Esophagus mucosa (tissue), 1 donor: ENCODE data around the gene EYA4. TPM values are rescaled to one million over a fixed set of nuclear protein-coding genes. Genes with fewer than 3 reads are reported as not detected.
"Not testable (repeated sequence)": the region's sequence is repeated elsewhere in the genome, so short reads cannot be mapped to it uniquely, and the experiment has no call there.

Source experiments
- ATAC-seq: fragments of 200-7000 bp; cut with Tn5 transposase; one replicate; pipeline ENCODE4 v1.9.1; 2020
- total RNA-seq: library from RNA; stranded (reverse); gene quantifications from one replicate; pipeline ENCODE4 v1.2.4, GENCODE V29; 2023
- donor health status: DM: yes; HTN: yes; CAD: no.

The EYA4 gene
- total RNA-seq, 1 donor from 2014 or later, result 0.20 TPM

DNA sequence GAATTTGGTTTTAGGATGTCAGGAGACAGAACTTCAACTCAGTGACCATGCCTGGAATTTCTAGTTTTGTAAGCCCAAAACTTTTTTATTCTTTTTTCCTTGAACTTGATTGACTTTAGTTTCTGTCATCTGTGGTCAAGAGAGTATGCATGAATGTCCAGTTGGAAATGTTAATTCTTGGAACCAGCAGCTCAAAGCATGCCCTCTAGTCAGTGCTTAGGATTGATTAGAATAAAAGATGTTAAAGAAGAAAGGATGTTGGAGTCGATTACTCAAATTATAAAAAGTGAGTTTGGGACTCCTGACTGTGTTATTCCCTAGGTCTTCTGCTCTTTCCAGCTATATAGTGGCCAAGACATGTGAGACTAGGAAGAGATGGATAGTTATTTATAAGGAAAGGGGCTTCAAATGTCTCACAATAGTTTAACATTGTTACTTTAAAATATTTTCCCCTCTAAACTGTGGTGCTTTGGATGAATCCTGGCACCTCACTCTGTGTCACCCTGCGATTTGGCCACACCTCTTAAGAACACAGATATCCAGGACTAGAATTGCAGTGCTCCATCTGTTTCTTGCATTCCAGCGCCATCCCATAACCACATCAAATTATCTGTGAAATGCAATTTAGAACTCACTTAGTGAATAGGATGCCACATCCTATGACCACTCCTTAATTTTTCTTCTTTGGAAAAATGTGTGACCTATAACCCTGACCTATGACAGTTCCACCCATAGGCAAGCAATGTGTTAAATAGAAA is 298.5 kb downstream of the EYA4 start:
- no peak for ATAC-seq

DNA sequence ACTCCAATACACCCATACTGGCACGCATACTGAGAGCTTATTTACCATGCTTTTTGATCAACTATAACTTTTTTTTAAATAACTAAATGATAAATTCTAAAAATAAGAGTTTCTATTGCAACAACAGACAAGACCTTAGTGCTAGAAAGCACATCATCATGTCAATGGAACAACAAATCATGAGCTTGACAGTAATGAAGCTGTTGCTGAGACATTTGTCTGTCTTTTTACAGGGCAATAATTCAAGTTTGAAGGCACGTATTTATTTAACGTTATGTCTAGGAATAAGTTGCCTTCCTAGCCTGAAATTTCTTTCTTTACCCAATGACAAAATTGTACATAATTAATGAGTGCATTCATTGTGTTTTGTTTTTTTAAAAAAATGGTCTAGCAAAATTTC is 299.2 kb downstream of the EYA4 start:
- ATAC-seq, result no peak

DNA sequence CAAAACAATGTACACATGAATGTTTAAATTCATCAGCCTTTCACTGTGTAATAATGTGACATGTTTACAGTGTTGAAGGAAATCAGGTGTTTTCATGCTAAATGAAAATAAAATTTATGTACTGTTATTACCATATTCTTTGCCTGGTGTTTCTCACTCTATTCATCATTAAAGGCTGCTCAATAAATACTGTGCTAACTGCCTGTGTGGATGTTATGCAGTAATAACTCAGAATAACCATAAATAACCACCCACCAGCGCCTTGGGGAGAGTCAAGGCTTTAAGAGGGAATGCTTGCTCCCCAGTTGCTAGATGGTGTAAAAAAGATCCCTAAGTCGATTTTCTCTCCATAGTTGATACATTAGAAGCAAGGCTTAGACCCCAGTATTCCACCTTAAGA is 299.9 kb downstream of the EYA4 start:
- no peak for ATAC-seq

DNA sequence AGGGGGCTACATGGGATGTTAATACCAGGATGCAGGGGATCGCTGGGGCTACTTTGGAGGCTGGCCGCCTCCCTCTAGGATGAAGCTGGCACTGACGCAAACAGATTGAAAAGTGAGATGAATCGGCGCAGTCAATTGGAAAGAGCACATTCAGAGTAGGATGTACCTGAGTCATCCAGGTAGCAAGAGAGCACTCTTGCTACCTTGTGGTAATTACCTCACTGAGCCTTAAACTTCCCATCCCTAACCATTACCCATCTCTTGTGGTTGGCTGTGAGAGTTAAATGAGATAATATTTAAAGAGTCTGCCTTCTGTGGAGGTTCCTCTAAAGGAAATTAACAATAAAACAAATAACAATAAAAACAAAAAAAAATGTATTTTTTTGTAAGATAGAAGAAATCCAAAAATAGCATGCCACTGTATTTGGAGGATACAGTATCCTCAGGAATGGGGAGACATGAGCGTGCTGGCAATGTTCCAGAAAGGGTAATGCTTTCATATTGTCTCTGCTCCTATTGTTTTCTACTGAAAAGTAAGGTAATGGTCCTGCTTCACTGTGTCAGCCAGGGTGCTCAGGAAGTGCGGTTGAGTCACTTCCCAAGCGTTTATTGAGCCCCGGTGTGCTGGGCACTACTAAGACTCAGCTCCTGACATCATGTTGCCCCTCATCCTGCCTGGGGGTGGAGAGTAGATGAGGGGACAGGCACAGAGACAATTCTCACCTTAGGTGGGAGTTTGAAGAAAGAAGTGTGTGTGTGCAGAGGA is 301.1 kb downstream of the EYA4 start:
- ATAC-seq, result no peak

DNA sequence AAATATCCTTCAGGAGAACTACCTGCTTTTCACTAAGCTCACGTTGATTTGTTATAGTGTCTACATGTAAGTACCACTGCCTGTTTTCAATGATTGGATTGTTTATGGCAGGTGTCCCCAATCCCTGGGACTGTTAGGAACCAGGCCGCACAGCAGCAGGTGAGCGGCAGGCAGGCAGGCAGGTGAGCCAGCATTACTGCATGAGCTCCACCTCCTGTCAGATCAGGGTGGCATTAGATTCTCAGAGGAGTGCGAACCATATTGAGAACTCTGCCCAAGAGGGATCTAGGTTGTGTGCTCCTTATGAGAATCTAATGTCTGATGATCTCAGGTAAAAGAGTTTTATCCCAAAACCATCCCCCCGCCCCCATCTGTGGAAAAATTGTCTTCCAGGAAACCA is 303.3 kb downstream of the EYA4 start:
- ATAC-seq, result no peak

DNA sequence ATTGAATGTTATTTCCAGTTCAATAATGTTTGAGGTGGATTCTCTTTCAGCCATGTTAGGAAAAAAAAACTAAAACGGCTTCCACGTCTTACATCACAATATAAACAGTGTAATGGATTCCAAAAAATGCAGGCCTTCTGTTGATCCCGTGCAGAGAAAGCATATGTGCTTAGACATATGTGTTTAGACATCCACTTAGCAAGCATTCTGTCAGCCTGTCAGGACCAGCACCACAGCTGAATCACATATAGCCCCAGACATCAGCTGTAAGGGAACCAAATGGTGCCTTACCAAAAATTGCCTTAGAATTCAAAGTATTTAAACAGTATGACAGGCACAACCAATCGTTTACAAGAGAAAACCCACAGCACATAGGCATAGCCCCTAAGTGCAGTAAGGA is 304.9 kb downstream of the EYA4 start:
- no peak for ATAC-seq

DNA sequence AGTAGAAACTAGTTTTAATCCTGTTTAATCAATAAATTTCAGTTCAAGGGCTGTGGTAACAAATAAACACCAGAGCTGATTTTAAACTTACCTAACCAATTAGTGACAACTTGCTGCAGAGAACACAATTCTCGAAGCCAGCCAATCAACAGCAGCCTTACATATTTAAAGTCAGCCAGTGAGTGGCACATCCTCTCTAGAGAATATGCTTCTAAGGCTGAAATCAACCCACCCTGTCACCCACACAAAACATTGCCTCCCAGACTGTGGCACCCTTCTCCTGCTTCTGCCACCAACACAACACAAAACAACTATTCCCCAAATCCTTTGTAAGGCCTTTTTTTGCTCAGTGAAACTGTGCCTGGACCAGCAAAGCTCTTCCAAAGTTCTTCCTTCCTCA is 306.0 kb downstream of the EYA4 start:
- no peak for ATAC-seq

DNA sequence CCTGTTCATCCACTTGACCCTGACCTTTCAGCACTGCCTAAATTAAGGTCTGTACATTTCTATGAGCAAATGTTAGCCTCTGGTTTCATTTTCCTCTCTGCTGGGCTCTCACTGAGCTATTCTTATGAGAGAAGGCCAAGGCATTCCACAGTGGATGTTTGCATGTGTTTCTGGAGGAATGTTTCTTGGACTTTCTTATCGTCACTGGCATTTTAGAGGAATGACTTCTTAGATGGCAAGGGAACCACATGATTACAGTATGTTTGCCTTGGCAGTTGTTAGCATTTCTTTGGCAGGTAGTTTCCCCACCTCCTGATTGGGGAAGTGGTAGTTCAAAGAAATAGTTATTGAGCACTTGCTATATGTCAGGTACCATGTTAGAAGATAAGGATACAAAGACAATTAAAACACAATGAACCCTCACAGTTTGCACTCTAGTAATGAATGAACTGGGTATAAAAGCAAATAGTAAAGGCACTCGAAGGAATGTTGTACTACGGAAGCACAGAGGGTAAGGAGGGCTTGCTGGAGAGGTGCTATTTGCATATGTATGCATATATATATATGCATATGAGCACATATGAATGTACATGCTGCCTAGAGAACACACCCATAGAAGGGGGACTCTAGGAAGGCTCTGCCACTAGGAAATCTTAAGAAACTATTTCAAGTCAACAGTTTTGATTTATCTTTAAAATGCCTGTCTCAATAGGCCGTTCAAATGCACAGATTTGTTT is 307.4 kb downstream of the EYA4 start:
- ATAC-seq, result no peak

DNA sequence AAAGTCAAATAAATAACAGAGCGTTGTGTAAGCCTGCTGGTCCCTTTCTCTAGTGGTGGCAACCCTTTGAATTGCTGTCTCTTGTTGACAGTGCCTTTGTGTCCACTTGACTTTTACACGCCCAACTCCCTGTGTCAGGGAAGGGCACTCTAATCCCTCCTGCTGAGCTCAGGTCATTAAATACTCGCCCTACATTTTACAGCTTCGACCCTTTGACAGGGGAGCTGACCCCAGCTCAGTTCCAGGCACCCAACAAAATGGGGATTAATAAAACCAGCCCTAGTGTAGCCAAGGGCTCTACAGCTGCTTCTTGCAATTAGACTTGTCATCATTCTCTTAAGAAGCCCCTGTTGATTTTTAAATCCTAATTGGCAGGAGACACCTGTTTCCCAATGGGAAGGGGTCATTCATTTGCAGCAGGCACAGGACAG is 308.2 kb downstream of the EYA4 start:
- ATAC-seq, result no peak

DNA sequence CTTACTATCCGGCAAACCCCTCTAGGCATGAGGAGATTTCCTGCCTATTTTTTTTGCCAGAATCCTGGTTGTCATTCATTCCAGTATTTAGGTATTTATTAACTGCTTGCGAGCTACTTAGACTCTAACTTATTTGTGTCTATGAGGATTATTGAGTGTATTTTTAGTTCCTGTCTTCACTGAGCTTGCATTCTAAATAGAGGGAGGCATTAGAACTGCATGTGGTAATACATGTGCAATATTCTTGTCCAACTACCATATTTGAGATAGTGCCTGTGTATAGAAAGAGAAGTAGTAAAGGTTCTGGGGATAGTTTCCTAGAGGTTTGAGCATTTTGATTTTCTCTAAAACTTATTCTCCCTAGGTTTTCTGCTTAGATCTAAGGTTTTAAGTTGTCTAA is 308.9 kb downstream of the EYA4 start:
- no peak for ATAC-seq

DNA sequence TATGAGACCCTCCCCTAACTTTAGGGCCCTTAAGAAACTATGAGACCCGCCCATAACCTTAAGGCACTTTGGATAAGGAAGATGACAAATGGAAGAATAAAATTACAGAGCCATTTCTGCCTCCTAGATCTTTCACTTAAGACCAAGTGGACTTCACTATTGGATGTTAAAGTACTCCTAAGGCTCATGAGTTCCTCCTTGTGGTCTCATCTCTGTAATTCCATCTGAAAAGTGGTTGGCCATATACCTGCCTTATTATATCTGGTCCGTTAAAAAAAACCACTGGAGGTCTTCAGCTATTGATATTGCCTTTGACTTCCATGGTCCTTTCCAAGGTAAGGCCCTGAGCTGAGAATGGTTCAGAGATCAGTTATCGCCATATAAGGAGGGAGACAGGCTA is 310.3 kb downstream of the EYA4 start:
- ATAC-seq, result no peak

DNA sequence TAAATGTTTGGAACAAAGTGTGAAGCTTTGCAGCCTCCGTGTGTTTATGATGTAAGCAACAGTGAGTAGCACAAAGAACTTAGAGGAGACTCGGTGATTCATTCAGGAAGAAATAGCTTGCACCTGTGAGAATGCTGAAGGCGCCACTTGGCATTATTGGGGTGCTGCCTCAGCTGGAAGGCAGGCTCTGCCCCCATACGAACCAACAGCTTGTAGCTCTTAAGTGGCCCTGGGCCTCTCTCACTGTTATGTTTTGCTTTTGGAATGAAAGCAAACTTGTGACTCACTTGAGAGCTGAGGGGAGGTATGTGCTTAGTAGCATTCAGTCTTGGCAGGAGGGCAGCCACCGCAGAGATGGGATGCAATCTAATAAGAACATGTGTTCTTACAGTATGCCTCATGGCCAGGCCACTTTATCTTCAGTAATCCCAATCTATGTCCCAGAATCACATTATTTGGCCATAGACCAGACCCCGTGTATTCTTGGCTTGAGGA is 310.7 kb downstream of the EYA4 start:
- ATAC-seq, result no peak

DNA sequence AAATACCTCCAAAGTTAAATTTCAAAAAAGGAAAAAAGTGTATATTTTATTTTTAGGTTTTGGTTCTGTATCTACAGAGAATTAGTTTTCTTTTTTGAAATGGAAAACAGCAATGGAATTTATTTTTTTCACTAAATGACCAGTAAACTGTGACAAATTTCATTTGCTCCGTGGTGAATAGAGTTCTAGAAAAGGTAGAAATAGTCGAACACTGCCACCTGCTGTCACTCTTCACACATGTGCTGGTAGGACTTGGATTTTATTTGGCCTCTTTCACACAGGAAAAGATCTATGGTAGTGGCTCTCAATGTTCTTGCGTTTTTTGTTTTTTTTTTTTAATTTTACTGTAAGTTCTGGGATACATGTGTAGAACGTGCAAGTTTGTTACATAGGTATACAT is 312.5 kb downstream of the EYA4 start:
- no peak for ATAC-seq

DNA sequence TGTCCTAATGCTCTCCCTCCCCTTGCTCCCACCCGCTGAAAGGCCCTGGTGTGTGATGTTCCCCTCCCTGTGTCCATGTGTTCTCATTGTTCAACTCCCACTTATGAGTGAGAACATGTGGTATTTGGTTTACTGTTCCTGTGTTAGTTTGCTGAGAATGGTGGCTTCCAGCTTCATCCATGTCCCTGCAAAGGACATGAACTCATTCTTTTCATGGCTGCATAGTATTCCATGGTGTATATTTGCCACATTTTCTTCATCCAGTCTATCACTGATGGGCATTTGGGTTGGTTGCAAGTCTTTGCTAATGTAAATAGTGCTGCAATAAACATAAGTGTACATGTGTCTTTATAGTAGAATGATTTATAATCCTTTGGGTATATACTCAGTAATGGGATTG is 313.0 kb downstream of the EYA4 start:
- ATAC-seq, result not testable (repeated sequence)

DNA sequence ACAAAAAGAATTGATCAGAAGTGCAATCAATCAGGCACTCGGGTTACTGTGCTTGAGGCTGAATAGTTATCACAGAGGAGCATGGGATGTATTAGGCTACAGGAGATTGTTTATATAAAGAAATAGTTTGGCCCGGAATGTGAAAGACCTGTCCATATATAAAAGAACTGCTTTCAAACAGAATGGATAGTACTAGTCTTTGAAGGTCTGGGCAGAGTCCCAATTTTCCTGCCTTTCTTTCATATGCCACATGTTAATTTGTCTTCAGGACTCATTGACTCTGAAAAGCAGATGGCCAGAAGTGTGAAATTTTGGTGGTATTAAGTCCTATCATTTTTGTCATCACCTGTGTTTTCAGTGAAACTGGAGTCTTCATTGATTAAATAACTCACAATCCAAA is 314.5 kb downstream of the EYA4 start:
- ATAC-seq, result no peak

DNA sequence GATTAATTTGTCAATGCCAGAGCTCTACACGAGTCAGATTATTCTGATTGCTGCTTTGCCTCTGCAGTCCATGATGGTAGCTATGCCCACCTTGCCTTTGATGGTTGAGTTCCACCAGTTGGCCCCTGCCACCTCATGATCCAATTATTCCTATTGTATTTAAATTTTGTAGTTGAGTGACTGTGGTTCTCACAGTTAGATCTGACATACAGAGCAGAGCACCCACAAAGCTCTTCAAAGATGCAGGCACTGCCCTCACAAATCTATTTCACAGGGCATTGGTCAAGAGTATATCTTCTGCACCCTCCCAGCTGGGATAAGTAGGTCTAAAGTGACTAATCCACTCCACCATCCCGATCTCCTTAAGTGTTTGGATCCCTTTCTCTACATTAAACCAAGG is 318.8 kb downstream of the EYA4 start:
- no peak for ATAC-seq

DNA sequence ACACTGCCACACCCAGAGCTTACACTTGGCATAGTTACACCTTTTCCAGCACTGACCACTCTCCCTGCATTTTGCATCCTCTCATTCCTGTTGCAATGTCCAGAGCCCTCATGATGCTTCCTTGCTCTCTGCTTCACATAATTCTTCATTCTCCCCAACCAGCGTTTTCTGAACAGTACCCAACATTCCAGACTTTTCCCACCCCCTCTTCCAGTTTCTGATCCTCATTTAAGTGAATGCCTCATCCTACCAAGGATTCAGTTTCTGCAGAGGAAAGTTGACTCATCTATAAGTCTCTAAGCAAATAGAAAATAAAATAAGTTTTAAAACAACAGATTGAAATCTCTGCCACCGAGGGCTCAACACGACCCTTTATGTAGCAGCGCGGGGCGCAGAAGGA is 326.5 kb downstream of the EYA4 start:
- ATAC-seq, result no peak

DNA sequence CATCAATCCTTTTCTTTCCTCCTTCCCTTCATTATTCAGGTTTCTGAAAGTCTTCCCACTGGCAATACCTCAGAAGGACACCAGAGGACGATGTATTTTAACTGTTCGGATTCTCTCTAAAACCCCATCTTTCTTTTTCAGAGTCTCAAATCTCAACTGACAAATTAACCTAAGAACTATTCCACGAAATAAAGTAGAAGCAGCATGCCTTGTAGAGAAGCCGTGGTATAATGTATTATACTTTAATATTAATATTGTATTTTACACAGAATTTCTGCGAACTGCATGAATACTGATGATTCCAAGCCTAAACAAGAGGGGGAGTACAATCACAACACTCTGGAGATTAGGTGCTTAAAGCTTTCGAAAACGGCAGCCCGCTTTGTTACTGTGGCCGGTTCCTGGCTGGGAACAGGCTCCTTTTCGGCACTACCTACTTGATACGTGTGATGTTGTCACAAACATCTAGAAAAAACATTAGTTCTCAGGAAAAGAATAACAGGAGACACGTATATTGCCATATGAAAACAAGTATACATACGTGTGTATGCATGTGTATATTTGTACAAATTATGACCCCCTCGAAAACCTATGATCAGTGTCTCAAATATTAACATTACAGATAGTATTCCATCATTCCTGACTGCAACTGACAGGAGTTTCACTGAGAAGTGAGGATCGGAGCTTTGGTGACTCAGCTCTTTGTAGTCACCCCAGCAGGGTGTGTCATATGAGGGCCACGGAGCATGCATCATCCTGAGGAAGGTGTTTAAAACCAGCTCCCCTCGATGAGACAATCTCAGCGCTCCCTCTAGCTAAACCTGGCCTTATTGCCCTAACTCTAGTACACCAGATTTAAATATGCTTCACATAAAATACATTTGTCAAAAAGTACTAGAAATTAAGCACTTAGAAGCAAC is 328.1 kb downstream of the EYA4 start:
- peak; percentile 99 for ATAC-seq

DNA sequence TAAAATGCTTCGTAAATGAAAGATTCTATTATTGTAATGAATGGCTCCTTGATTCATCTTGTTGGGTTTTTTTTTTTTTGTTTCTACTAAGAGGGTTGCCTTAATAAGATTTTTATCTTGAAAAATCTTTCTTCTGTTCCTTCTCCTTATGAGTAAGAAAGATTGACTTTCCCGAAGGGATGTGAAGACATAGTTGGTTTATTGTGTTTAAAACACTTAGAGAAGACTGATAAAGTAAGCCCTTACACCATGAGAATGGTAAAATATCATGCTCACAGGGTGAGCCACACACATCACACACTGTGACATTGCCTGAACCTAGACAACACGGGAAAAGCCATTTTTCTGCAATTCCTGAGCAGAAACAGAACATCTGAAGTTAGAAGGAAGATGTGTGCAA is 330.5 kb downstream of the EYA4 start:
- no peak for ATAC-seq

DNA sequence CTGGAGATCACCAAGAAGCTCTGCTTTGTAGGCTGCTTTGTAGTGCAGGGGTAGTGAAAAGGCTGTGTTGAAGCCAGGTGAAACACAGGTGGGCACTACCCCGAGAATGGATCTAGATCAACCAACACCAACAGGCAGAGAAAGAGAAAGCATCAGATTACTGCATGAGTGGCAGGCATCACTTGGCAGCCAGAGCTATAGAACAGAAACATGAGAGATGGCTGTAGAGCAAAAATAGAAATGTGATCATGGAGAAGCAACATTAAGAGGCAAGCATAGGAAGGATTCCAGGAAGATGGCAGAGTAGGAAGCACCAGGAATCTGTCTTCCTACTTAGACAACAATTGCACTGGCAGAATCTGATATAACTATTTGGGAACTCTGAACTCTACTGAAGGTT is 336.7 kb downstream of the EYA4 start:
- no peak for ATAC-seq
